Upper lobe of left lung (tissue), 6 donors: Measurements from ENCODE around the gene CCDC149. TPM values are rescaled to one million over a fixed set of nuclear protein-coding genes. Genes with fewer than 3 reads are reported as not detected.

ENCODE experiments used
- ATAC-seq, 2 donors: fragments of 200-7000 bp; cut with Tn5 transposase; one replicate each; pipeline ENCODE4 v1.9.1; 2022; ENCODE audit warnings: mild to moderate bottlenecking in 2 of 2, moderate library complexity in 2 of 2; ENCODE audit not compliant: low FRiP score in 2 of 2
- DNase-seq, 2 donors: peaks; one replicate each; pipeline ENCODE4 v3.0.0-alpha.2; 2019 to 2020
- H3K27ac ChIP-seq, 4 donors: fragments of 200-600 bp; sonication (generic); one replicate each; pipeline ENCODE4 v1.5.1; 2016 to 2019
- H3K27me3 ChIP-seq, 4 donors: fragments of 200-600 bp; sonication (generic); one replicate each; pipeline ENCODE4 v1.5.1; 2017 to 2019
- H3K36me3 ChIP-seq, 4 donors: fragments of 200-600 bp; sonication (generic); one replicate each; pipeline ENCODE4 v1.5.1; 2016 to 2019
- H3K4me1 ChIP-seq, 4 donors: fragments of 200-600 bp; sonication (generic); one replicate each; pipeline ENCODE4 v1.5.1; 2018 to 2019
- H3K4me3 ChIP-seq, 4 donors: fragments of 200-600 bp; sonication (generic); one replicate each; pipeline ENCODE4 v1.5.1; 2017 to 2019; ENCODE audit warnings: mild to moderate bottlenecking in 2 of 4, moderate library complexity in 1 of 4
- H3K9me3 ChIP-seq, 4 donors: fragments of 200-600 bp; sonication (generic); one replicate each; pipeline ENCODE4 v1.5.1; 2018 to 2019
- EP300 ChIP-seq, 4 donors: sonication (generic); formaldehyde crosslinking; IDR thresholded peaks; one replicate each; pipeline ENCODE4 v1.5.1; 2017; ENCODE audit warnings: antibody characterized with exemption in 4 of 4, control low read depth in 2 of 4
- POLR2A ChIP-seq, 4 donors: fragments of 450-650 bp; IDR thresholded peaks; one replicate each; pipeline ENCODE4 v1.5.1; 2016 to 2017; ENCODE audit warnings: antibody characterized with exemption in 4 of 4, mild to moderate bottlenecking in 2 of 4
- POLR2AphosphoS5 ChIP-seq, 2 donors: sonication (generic); formaldehyde crosslinking; IDR thresholded peaks; one replicate each; pipeline ENCODE4 v1.5.1; 2017; ENCODE audit warnings: antibody characterized with exemption in 2 of 2
- WGBS, 2 donors: methylation state at CpG; one replicate each; pipeline ENCODE4 v1.1.5; 2017 to 2018; 5-methylcytosine and 5-hydroxymethylcytosine counted together
- total RNA-seq, 6 donors: library from RNA; depleted of rRNA in 4 of 6; stranded (reverse); fragments of >200 nt in 4 of 6; gene quantifications; one replicate each; pipeline versions ENCODE4 v1.1.0 to v1.2.1, GENCODE V29; 2016 to 2021
- TF ChIP-seq, protein P1 (sequence below), 6 experiments: fragments of 450-650 bp in 4 of 6; fragments of 200-600 bp in 2 of 6; sonication (generic) in 2 of 6; IDR thresholded peaks; one replicate each; pipeline ENCODE4 v1.5.1; 2016 to 2019; ENCODE audit warnings: antibody characterized with exemption in 6 of 6
- donor health status: DM: no; HTN: no; CAD: no; lungs with moderate emphysema.
- donor health status: DM: no; HTN: yes; CAD: no; lungs with severe emphysema.

The CCDC149 gene
- total RNA-seq, 6 donors from 2014 or later: 13.4 to 31.3 (median 22.3) TPM

DNA sequence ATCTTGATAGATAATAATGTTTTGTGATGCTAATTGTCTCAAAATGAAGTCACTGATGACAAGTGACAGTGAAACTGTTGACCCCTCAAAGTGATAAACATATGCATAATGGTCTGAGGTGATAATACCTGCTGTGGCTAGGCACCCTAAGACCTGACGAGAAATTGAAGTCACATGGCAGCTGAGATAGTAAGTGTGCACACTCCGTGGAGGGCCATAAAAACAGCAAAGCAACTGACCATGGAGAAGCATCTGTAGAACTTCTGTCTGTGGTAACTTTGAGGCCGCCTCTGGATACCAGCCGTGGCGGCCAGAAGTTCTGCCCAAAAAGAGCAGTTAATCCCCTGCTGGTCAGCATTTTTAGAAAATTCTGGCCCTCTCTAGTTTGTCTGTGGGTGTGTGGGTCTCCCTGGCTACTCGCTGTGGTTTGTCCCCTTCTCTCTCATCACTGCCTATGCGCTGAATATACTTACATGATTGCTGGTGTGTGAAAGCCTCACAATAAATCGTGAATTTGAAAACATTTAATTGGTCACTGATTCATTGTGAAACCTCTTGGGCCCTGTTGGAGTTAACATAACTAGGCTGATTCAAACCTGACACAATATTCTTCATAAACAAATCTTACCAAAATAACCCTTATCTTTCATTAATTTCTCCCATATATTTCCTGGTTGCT, 50.6 kb downstream of the CCDC149 start:
- peaks cover 0 to 10% (median 5%) of the 10 kb centered on the region in 4 donors for H3K4me1 ChIP-seq
- H3K36me3 ChIP-seq: peaks cover 0 to 2% (median 0%) of the 10 kb centered on the region in 4 donors
- no peaks in the 10 kb centered on the region for H3K27me3 ChIP-seq
- H3K4me3 ChIP-seq: no peak overlapping the region
- TF ChIP-seq EP300 (IDR thresholded peaks at IDR 0.05) (no peak), POLR2AphosphoS5 (IDR thresholded peaks at IDR 0.05) (no peak), POLR2A (IDR thresholded peaks at IDR 0.05) (no peak)
- TF ChIP-seq, protein P1, sequence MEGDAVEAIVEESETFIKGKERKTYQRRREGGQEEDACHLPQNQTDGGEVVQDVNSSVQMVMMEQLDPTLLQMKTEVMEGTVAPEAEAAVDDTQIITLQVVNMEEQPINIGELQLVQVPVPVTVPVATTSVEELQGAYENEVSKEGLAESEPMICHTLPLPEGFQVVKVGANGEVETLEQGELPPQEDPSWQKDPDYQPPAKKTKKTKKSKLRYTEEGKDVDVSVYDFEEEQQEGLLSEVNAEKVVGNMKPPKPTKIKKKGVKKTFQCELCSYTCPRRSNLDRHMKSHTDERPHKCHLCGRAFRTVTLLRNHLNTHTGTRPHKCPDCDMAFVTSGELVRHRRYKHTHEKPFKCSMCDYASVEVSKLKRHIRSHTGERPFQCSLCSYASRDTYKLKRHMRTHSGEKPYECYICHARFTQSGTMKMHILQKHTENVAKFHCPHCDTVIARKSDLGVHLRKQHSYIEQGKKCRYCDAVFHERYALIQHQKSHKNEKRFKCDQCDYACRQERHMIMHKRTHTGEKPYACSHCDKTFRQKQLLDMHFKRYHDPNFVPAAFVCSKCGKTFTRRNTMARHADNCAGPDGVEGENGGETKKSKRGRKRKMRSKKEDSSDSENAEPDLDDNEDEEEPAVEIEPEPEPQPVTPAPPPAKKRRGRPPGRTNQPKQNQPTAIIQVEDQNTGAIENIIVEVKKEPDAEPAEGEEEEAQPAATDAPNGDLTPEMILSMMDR (IDR thresholded peaks at IDR 0.05): no peak
- H3K27ac ChIP-seq: no peak overlapping the region
- 96 to 99% methylated on average over 5 to 8 of the region's 8 CpGs for WGBS, 2 donors
- DNase-seq (no peak), ATAC-seq (no peak)
- H3K9me3 ChIP-seq: peaks cover 0 to 20% (median 17%) of the 10 kb centered on the region in 4 donors

DNA sequence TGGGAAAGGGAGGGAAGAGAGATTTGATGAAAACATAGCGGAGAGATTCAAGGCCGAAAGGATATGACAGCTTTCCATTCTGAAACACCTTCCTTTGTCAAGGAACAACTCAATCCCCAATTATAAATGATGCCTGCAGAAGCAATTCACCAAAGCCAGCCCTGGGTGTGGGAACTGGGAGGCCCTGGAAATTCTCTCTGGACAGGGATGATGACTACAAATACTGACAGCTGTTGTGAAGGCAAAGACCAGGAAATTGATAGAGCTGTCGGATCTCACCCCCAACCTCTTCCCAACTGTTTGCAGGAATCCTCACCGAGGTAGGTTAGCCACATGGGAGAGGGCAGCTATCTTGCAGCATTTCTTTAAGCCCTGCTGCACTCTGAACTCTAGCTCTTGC, 54.3 kb downstream of the CCDC149 start:
- no peak for DNase-seq
- Histone ChIP-seq H3K27ac (peak overlapping the region in 1 of 4 donors; percentile 11), H3K27me3 (no peaks in the 10 kb centered on the region), H3K4me1 (peaks cover 0 to 10% (median 5%) of the 10 kb centered on the region in 4 donors), H3K9me3 (peaks cover 0 to 6% (median 4%) of the 10 kb centered on the region in 4 donors), H3K4me3 (no peak overlapping the region), H3K36me3 (no peaks in the 10 kb centered on the region)
- TF ChIP-seq EP300 (IDR thresholded peaks at IDR 0.05): no peak
- no peak for TF ChIP-seq POLR2A (IDR thresholded peaks at IDR 0.05)
- TF ChIP-seq, protein P1 (IDR thresholded peaks at IDR 0.05): no peak
- TF ChIP-seq POLR2AphosphoS5 (IDR thresholded peaks at IDR 0.05): no peak
- no peak for ATAC-seq
- 71 to 72% methylated on average over 4 of the region's 4 CpGs for WGBS, 2 donors

DNA sequence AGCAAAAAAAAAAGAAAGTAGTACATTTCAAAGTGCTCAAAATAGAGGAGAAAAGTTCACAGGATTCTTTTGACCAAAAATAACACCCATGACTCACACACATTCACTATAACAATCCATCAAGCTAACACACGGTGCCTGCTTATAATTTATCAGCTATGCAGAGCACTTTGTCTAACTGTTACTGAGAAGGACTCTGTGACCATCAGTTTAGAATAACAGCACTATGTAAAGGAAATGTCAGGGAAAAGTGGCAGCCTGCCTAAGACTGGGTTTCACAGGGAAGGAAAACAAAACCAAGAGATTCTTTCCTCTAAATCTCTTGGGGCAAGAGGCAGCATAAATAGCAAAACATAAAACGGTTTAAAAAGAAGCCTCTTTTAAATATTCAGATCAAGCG, 54.8 kb downstream of the CCDC149 start:
- Histone ChIP-seq H3K36me3 (no peaks in the 10 kb centered on the region), H3K9me3 (peaks cover 0 to under 1% (median under 1%) of the 10 kb centered on the region in 4 donors), H3K27me3 (no peaks in the 10 kb centered on the region), H3K27ac (peak overlapping the region in 1 of 4 donors; percentile 11), H3K4me1 (peaks cover 0 to 10% (median 5%) of the 10 kb centered on the region in 4 donors), H3K4me3 (no peak overlapping the region)
- no peak for ATAC-seq
- no peak for DNase-seq
- 39 to 42% methylated on average over 3 of the region's 3 CpGs for WGBS, 2 donors
- no peak for TF ChIP-seq POLR2A (IDR thresholded peaks at IDR 0.05)

DNA sequence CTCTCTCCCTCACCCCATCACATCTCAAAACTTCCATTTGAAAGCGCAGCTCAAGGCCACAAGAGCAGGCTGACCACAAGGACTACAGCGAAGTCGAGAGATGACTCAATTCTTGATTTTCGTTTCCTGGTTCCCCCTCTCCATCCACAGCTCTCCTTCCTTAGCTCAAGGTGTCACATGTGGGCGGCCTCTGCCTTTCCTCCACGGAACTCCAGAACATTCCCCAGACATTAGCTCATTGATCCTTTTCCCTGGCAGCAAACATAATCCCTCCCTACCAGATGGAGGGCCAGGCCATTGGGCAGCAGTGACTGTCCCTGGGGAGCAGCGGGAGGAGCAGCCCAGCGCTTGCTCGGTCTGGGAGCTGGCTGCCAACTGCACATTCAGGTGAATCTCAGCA, 56.3 kb downstream of the CCDC149 start:
- 83 to 88% methylated on average over 9 of the region's 9 CpGs for WGBS, 2 donors
- H3K9me3 ChIP-seq: no peaks in the 10 kb centered on the region
- no peak overlapping the region for H3K27ac ChIP-seq
- TF ChIP-seq POLR2A (IDR thresholded peaks at IDR 0.05) (no peak), EP300 (IDR thresholded peaks at IDR 0.05) (no peak), POLR2AphosphoS5 (IDR thresholded peaks at IDR 0.05) (no peak)
- TF ChIP-seq, protein P1 (IDR thresholded peaks at IDR 0.05): no peak
- DNase-seq (peak in 1 of 2 donors; percentile 24), ATAC-seq (no peak)
- H3K36me3 ChIP-seq: no peaks in the 10 kb centered on the region
- peaks cover 0 to 17% (median 6%) of the 10 kb centered on the region in 4 donors for H3K4me1 ChIP-seq
- H3K27me3 ChIP-seq: no peaks in the 10 kb centered on the region
- no peak overlapping the region for H3K4me3 ChIP-seq

DNA sequence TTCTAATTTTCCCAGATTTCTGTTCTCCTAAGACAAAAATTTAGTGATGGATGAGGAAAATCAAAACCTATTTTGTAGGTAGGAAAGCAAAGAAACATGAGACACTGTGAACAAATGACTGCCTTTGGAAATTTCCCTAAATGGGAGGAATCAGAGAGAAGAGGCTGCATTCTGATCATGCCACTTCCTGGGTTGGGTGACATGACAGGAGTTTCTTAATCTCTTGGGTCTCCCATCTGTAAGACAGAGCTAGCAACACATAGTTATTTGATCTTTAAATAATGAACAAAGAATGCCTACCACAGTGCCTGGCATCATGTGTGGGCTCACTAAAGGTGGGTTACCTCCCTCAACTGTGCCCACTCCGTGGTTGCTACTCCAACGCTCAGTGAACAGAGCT, 57.1 kb downstream of the CCDC149 start:
- no peak overlapping the region for H3K27ac ChIP-seq
- no peak overlapping the region for H3K4me3 ChIP-seq
- no peaks in the 10 kb centered on the region for H3K9me3 ChIP-seq
- peaks cover 0 to 17% (median 6%) of the 10 kb centered on the region in 4 donors for H3K4me1 ChIP-seq
- H3K36me3 ChIP-seq: no peaks in the 10 kb centered on the region
- DNase-seq (no peak), ATAC-seq (peak in 1 of 2 donors; percentile 49)
- no peaks in the 10 kb centered on the region for H3K27me3 ChIP-seq
- WGBS, 2 donors: 87 to 95% methylated on average over 2 of the region's 2 CpGs
- TF ChIP-seq EP300 (IDR thresholded peaks at IDR 0.05): no peak
- TF ChIP-seq POLR2AphosphoS5 (IDR thresholded peaks at IDR 0.05): no peak
- TF ChIP-seq, protein P1 (IDR thresholded peaks at IDR 0.05): no peak
- TF ChIP-seq POLR2A (IDR thresholded peaks at IDR 0.05): no peak
